NOMO-1 treated with DMSO at 0.1 percent for 48 hours (cell line): ENCODE results near the gene COASY.

Experiments used
- DNase-seq: peaks from one replicate; lab custom pipeline; 2025; ENCODE audit not compliant: unreplicated experiment; lab: John Stamatoyannopoulos, UW

COASY gene

GRCh38 chr17:42571435-42572225 is 9.7 kb downstream of the COASY start:
- DNase-seq: no peak

DNA sequence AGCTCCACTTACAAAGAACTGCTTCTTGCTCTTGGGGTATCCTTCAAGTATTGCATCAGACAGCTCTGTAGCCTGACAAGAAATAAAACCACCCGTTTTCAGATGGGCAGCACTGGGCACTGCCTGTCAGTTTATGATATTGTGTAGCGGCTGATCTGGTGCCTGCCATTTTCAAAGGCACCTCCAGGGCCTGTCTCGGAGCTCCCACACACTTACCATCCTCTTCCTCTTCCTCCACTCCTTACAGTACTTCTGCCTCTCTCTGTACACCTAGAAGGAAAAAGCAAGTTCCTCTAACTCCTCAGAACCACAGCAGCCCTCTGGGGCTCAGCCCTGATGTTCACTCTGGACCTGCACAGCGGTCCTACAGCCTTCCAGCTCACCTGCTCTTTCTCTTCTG is 11.1 kb downstream of the COASY start:
- DNase-seq: no peak

DNA sequence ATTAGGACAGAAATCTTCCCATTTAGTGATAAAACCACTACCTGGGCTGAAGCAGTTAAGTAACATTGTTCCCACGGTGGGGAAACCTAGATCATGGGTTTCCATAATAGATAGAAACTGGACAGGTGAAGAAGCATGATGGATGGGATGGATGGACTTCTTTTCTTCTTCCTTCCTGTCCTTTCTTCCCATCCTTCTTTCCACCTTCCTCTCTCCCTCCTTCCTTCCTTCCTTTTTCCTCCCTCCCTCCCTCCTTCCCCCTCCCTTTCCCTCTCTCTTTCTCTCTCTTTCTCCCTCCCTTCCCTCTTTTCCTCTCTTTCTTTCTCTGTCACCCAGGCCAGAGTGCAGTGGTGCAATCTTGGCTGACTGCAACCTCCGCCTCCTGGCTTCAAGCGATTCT is 12.5 kb downstream of the COASY start:
- no peak for DNase-seq

DNA sequence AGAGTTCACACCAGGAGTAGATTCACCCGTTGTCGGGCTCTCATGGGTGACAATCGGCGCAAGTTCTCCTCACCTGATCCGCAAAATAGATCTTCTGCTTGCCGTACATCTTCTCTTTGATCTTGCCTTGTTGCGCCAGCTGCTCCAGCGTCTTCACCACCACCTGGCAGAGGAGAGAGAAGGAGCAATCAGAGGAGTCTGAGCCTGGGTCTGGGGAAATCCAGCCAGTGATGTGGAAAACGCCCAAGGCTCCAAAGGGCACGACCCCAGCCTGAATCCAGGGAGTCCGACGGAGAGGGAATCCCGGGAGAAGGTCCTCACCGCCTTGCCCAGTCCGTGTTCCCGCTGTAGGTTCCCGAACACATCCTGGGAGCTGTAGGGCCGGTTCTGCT is 15.2 kb downstream of the COASY start:
- DNase-seq: peak; percentile 4

DNA sequence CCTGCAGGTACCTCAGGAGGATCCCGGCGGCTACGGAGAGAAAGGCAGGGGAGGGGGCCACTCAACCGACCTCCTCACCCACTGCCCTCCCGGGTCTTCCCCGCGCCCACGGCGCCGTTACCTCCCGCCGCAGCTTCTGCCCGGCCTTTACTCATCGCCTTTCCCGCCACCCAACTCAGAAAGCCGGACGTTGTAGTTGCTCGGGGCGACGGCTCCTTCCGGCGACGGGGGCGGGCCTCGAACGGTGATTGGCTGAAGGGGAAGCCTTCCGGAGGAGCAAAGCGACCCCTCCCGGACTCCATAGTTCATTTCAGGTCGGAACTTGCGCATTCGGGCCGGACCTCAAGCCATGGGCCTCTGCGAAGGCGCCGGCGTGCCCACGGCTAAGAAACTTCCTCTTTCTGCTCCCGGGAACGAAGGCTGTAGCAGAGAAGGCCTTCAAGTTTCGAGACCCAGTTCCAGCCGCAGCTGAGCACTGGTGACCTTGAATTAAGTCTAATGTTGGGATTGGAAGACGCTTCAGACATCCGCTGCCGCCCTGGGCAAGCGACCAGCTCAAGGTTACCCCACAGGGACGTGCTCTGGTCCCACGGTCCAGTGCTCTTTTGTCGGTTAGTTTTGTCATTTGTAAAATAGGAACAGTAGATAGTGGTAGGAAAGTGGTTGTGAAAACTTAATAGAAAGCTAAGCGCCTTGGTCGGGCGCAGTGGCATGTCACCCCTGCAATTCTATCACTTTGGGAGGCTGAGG is 15.8 kb downstream of the COASY start, which contains the start of gene PSMC3IP:
TSS of gene PSMC3IP (minus strand) at position 198 of the 750 bp plus-strand sequence. CDS start at position 155, 43 bp downstream.
- peak; percentile 99 for DNase-seq

GRCh38 chr17:42578282-42578869 is 16.4 kb downstream of the COASY start:
- peak; percentile 82 for DNase-seq

GRCh38 chr17:42579794-42580551 is 18.0 kb downstream of the COASY start:
- DNase-seq: peak; percentile 4

- no peak for DNase-seq
These were observed 19.9 kb downstream of the COASY start for GRCh38 chr17:42581744-42582270.

GRCh38 chr17:42584880-42585279 is 22.9 kb downstream of the COASY start:
- DNase-seq: peak; percentile 71

- peak; percentile 27 for DNase-seq
These were observed 23.4 kb downstream of the COASY start for GRCh38 chr17:42585353-42585752.

DNA sequence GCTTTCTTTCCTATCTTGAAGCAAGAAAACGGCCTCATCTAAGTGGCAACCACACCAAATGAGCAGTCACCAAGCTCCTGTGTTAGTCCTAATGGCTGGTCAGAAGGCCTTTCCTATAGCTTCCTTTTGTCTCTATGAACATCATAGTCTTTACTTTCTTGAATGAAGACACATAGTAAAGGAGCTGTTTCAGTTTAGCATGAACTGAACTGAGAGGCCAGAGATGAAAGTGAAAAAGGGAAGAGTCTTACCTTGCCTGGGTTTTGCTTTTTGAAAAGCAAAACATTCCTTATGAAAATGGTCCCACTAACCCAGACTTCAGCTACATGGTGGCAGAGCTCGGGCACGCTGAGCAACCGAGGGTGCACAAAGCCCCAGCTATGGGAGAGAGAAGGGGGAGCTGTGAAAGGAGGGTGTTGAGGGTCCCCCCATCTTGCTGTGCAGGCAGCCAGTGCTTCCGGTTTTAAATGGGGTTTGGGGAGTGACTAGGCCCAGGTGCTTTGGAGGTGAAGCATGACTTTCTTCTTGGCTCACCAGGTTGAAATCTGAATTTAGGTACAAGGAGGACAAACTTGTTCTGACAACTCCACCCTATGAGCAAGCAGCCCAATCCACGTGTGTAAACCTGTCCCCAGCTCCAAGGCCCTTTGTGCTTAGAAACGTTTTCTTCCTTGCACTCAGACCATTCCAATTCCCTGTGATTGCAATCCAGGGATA is 24.7 kb downstream of the COASY start:
- peak; percentile 3 for DNase-seq

- no peak for DNase-seq
These were observed 28.9 kb downstream of the COASY start for GRCh38 chr17:42590886-42591285.

- DNase-seq: no peak
These were observed 29.5 kb downstream of the COASY start for GRCh38 chr17:42591411-42591810.

GRCh38 chr17:42596386-42596785 is 34.4 kb downstream of the COASY start:
- DNase-seq: no peak

DNA sequence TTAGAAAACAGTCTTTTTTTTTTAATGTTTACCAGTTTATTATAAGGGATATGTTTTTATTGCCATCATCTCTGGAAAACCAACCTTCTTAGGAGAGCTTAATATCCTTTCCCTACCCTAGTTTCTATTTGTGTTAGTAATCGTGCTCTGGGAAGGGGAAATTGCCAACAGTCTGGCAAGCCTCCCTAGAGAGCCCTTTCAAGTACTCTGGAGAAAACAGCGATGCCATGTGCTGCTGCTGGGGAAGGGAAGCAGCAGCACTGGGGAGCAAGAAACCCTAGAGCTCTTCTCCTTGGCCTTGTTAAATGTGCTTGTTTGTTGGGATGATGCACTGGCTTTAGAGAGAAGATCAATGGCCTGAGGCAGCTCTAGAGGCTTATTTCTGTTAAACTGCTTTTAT is 37.0 kb downstream of the COASY start:
- DNase-seq: no peak

DNA sequence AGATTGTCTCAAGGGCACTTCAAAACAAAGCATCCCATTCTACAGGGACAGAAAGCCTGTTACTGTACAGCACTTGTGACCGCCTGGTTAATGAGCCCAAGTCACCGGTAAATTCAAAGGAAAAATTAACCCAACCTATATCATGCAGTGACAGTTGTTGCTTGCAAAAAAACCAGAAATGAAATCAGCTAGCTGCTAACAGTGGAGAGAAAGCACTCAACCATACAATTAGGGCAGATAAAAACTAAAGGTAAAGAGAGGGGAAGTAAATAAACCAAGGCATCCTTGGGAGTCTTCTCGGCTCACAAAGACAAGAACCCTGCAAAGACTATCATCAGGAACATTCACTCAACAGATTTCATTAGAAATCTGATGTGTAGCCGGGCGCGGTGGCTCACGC is 41.4 kb downstream of the COASY start:
- DNase-seq: no peak

- DNase-seq: no peak
These were observed 45.8 kb downstream of the COASY start for GRCh38 chr17:42607769-42608168.

DNA sequence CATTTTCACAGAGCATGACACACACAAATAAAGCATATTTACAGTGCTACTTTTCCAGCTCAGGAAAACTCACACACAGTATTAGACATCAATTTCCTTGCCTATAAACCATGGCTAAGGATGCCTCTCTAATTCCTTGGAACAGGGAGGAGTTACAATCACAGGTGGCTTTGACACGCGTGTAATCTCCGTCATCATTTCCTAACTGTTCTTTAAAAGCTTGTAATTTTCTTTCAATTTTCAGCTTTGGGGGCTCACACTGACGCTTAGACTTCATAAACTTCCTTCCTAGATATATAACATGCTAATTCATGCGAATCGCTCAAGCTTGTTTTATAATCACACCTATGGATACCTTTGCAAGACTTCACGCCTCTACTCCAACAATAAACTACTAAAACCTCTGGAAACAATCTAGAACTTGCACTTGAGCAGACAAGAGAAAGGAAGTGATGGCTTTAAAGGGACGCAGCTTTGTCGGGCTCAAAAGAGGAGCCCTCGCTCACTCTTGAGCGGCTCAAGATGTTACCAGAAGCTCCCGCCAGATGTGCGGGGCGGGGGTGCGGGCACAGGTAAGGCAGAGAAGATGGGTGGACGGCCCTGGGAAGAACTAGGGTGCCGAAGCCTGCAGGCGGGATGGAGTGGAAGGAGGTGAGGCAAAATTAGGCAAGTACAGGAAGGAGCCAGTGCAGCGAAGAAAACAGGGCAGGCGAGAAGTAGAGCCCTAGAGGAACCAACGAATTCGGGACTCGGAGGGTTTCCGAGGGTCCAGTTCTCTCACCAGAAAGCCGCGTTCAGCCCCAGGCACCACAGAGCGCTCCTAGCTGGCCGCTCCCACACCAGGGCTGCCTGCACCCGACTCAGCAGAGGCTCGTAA is 46.6 kb downstream of the COASY start:
- DNase-seq: peak; percentile 9

DNA sequence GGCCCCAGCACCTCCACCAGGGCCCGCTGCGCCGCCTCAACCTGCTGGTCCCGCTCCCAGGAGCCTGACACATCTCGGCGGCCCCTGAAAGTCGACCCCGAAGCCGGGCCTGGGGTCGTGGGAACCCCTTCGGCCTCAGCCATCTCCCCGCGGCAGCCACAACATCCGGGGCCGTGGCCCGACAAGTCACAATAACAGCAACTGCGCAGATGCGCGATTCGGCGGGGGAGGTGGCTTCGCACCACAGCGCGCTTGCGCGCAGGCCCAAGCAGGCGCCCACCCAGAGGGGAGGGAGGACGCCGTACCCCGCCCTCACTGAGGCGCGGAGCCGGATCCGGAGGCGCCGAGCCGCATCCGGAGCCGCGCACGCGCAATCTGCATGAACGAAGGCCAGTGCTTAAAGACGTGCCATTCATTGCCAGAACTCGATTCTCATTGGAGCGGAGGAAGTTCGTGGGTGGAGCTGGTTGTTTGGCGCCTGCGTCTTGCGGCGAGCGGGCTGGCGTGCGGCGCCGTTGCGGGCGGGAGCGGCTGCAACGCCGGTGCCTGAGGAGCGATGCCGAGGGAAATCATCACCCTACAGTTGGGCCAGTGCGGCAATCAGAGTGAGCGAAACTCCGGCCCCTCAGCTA is 47.4 kb downstream of the COASY start, which contains the start of the genes RETREG3 and TUBG1:
TSS of gene RETREG3 (minus strand) at position 193 of the 632 bp plus-strand sequence. CDS start at position 143, 50 bp downstream.
TSS of gene TUBG1 (plus strand) at position 502 of the 632 bp plus-strand sequence. CDS start at position 557, 55 bp downstream.
- DNase-seq: peak; percentile 99
